ENCODE measurements around the gene DNAH2.
"Not testable (repeated sequence)": the region's sequence is repeated elsewhere in the genome, so short reads cannot be mapped to it uniquely, and the experiment has no call there.

Gene DNAH2

DNA sequence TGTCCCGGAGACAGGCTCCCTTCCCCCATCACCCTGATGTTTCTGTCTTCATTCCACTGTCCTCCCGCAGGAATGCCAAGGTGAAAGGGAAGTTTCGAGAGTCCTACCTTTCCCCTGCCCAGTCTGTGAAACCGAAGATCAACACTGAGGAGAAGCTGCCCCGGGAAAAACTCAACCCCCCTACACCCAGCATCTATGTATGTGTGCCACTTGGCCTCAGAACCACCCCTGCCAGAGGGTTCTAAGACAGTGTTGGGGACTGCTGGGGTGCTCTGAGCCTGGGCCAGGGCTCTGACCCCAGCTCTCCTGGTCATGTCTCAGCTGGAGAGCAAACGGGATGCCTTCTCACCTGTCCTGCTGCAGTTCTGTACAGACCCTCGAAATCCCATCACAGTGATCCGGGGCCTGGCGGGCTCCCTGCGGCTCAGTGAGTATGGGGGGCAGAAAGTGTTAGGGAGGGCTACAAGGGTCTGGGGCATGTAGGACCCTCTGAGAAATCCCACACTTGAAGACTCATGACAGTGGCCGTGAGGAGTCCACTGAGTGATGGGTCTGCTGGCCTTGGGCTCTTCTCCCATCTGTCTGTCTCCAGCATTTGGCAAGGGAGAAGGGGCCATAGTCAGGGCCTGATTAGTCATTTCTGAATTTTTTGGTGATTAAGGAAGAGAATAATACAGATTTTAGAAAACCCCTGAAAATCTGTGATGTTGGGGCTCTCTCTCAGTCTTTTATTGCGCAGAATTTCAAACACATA lies 132.4 kb downstream of the DNAH2 start:
- FAIRE-seq (no peak), DNase-seq (ENCODE audit: low spot score) (no peak)

GRCh38 chr17:7850701-7851437 lies 133.3 kb downstream of the DNAH2 start:
- DNase-seq (ENCODE audit: low spot score) (no peak), FAIRE-seq (no peak)

DNA sequence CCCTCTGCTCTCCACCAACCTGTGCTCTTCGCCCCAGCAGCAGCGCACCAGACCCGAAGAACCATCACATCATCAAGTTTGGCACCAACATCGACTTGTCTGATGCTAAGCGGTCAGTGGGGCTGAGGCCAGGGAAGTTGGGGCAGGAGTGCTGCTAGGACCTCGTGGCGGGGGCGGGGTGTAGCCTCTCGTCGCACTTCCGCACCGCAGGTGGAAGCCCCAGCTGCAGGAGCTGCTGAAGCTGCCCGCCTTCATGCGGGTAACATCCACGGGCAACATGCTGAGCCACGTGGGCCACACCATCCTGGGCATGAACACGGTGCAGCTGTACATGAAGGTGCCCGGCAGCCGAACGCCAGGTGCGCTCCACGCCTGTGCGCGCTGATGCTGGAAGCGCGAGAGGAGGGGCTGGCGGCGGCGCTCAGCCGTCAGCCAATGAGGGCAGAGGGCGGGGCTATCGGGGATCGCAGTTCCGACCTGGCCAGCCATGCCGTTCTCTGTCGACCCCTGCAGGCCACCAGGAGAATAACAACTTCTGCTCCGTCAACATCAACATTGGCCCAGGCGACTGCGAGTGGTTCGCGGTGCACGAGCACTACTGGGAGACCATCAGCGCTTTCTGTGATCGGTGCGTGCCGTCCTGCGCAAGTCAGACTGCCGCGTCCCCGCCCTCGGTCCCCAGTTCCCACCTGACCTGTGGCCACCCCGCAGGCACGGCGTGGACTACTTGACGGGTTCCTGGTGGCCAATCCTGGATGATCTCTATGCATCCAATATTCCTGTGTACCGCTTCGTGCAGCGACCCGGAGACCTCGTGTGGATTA lies 134.1 kb downstream of the DNAH2 start:
- DNase-seq (ENCODE audit: low spot score) (peak; percentile 67), FAIRE-seq (no peak)

DNA sequence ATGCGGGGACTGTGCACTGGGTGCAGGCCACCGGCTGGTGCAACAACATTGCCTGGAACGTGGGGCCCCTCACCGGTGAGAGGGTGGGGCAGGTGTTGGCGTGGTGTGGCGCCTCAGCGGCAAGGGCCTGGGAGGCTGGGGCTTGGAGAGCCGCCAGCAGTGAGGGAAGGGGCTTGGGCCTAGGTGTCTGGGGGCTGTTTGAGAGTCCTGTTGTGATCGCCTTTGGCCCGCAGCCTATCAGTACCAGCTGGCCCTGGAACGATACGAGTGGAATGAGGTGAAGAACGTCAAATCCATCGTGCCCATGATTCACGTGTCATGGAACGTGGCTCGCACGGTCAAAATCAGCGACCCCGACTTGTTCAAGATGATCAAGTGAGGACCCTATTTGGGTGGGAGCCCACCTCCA lies 134.7 kb downstream of the DNAH2 start:
- DNase-seq (ENCODE audit: low spot score) (no peak), FAIRE-seq (no peak)

- DNase-seq (ENCODE audit: low spot score) (no peak), FAIRE-seq (no peak)
These were observed 135.6 kb downstream of the DNAH2 start for GRCh38 chr17:7852919-7853690.

GRCh38 chr17:7853691-7854038 lies 136.1 kb downstream of the DNAH2 start:
- DNase-seq (ENCODE audit: low spot score) (no peak), FAIRE-seq (no peak)

DNA sequence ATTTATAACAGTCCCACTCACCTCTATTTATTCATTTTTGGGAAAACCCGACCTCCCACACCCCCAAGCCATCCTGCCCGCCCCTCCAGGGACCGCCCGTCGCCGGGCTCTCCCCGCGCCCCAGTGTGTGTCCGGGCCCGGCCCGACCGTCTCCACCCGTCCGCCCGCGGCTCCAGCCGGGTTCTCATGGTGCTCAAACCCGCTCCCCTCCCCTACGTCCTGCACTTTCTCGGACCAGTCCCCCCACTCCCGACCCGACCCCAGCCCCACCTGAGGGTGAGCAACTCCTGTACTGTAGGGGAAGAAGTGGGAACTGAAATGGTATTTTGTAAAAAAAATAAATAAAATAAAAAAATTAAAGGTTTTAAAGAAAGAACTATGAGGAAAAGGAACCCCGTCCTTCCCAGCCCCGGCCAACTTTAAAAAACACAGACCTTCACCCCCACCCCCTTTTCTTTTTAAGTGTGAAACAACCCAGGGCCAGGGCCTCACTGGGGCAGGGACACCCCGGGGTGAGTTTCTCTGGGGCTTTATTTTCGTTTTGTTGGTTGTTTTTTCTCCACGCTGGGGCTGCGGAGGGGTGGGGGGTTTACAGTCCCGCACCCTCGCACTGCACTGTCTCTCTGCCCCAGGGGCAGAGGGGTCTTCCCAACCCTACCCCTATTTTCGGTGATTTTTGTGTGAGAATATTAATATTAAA lies 136.7 kb downstream of the DNAH2 start:
- FAIRE-seq, result no peak
- DNase-seq (ENCODE audit: low spot score), result no peak

- DNase-seq (ENCODE audit: low spot score) (no peak), FAIRE-seq (no peak)
These were observed 137.5 kb downstream of the DNAH2 start, which contains the start of gene TMEM88 for GRCh38 chr17:7854851-7855659. TMEM88 (plus strand) TSS chr17:7855066; CDS start chr17:7855075, 9 bp downstream.

DNA sequence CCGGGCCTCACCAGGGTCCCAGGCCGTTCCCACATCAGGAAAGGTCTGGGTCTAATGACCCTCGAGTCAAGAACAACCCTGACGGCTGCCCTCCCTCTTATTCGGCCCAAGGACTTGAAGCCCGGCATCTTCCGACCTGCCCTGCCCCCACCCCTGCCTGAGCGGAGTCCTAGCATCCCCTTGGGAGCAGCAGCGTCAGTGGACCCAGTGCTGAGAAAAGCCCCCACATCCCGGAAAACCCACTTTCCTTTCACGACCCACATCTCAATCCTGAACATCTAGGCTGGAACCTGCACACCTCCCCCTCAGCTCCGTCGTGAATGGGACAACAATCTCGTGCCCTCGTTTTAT lies 138.1 kb downstream of the DNAH2 start:
- FAIRE-seq (no peak), DNase-seq (ENCODE audit: low spot score) (no peak)

- DNase-seq (ENCODE audit: low spot score) (no peak), FAIRE-seq (no peak)
These were observed 138.7 kb downstream of the DNAH2 start for GRCh38 chr17:7856011-7856810.

GRCh38 chr17:7856811-7857712 lies 139.5 kb downstream of the DNAH2 start, which contains the start of gene NAA38:
NAA38 (minus strand) TSS chr17:7857559; CDS start chr17:7857463, 96 bp downstream.
- DNase-seq (ENCODE audit: low spot score) (peak; percentile 99), FAIRE-seq (peak; percentile 87)

- FAIRE-seq (no peak), DNase-seq (ENCODE audit: low spot score) (peak; percentile 84)
These were observed 140.4 kb downstream of the DNAH2 start, which contains the start of gene CYB5D1 for GRCh38 chr17:7857713-7858521. CYB5D1 (plus strand) TSS chr17:7858003; CDS start chr17:7858135, 132 bp downstream.

DNA sequence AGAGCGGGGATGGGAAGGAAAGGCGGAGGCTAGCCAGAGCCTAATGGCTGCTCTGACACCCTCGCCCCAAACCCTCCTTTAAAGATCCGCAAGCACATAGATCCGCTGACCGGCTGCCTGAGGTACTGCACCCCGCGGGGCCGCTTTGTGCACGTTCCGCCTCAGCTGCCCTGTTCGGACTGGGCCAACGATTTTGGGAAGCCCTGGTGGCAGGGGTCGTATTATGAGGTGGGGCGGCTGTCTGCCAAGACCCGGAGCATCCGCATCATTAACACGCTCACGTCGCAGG lies 140.9 kb downstream of the DNAH2 start:
- peak; percentile 16 for DNase-seq (ENCODE audit: low spot score)
- FAIRE-seq, result no peak

DNA sequence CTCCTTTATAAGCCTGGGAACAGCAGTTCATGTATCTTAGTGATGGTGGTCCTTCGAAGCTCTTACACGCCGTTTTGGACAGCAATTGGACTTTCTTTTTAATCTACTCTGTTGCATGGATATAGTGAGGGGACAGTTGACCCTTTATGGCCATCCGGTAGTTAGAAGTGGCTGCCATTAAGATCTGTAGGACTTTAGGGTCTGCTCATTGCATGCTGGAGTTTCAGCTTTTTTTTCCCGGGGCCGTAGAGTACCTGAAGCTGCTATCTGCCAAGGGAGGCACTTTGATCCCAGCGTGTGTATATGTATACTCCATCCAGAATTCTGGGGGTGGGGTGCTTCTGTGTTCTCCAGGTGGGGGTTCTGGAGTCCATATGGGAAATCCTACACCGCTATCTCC lies 141.5 kb downstream of the DNAH2 start:
- FAIRE-seq (no peak), DNase-seq (ENCODE audit: low spot score) (no peak)

DNA sequence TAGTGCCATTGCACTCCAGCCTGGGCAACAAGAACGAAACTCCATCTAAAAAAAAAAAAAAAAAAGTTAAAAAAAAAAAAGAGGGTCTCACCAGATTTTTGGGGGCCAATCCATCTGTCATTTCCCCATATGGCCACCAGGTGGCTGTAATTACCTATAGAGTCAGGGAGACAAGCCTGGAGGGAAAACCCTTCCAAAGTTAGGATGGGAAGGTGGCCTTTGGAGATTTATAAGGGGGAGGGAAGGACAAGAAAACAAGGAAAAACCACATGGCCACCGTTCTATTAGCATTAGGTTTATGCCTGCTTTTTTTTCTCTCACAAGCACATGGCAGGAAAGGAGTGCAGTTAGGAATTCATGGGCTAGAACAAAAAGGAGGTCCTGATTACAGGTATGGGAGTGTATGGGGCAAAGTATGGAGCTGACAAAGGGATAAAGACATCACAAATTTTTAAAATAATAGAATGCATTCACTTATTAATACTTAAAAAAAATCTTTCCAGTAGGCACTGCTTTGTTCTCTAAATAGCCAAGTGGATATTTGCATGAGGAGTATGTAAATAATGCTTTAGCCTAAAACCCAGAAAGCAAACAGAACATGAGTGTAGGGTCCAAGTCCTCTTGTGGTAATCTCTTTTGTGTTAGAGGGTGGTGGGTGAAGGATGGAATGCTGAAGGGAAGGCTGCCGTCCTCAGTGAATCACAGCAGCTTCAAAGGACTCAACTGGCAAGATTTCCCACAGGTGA lies 145.3 kb downstream of the DNAH2 start:
- DNase-seq (ENCODE audit: low spot score) (no peak), FAIRE-seq (peak; percentile 42)

GRCh38 chr17:7864384-7864783 lies 146.8 kb downstream of the DNAH2 start:
- not testable (repeated sequence) for FAIRE-seq; DNase-seq (ENCODE audit: low spot score)
